Fibroblast of lung (primary cell): Measurements from ENCODE around the gene HEPN1. TPM values are rescaled to one million over a fixed set of nuclear protein-coding genes. Genes with fewer than 3 reads are reported as not detected.

Experiments
- DNase-seq, 2 donors: peaks; one replicate each; pipeline versions ENCODE4 v3.0.0 to v3.0.0-alpha.2; 2010; ENCODE audit warnings: low read depth in 2 of 2
- H2AFZ ChIP-seq: 2 replicates; pipeline ENCODE4 v1.5.1; 2012; ENCODE audit warnings: low read length, control low read depth, inconsistent platforms
- H3K27ac ChIP-seq: 2 replicates; pipeline ENCODE4 v1.5.1; 2011; ENCODE audit warnings: low read length, control low read depth; ENCODE audit not compliant: insufficient read depth
- H3K27me3 ChIP-seq: 2 replicates; pipeline ENCODE4 v1.5.1; 2011; ENCODE audit warnings: mild to moderate bottlenecking, low read length; ENCODE audit not compliant: control insufficient read depth, insufficient read depth
- H3K36me3 ChIP-seq: 2 replicates; pipeline ENCODE4 v1.5.1; 2011; ENCODE audit warnings: low read length; ENCODE audit not compliant: control insufficient read depth, insufficient read depth
- H3K4me1 ChIP-seq: 2 replicates; pipeline ENCODE4 v1.5.1; 2011; ENCODE audit warnings: low read length; ENCODE audit not compliant: control insufficient read depth, insufficient read depth; ENCODE audit errors: extremely low read depth
- H3K4me2 ChIP-seq: 2 replicates; pipeline ENCODE4 v1.5.1; 2011; ENCODE audit warnings: low read length, control low read depth; ENCODE audit not compliant: insufficient read depth; ENCODE audit errors: extremely low read depth
- H3K4me3 ChIP-seq, 4 experiments: fragments of 200-600 bp in 1 of 4; sonication (generic) in 1 of 4; replicated peaks in 1 of 4; 2 replicates each; pipeline ENCODE4 v1.5.1; 2011 to 2016; ENCODE audit warnings: low read length in 4 of 4, low read depth in 3 of 4, mild to moderate bottlenecking in 3 of 4, control low read depth in 2 of 4, inconsistent platforms in 1 of 4, mixed read lengths in 1 of 4; ENCODE audit not compliant: insufficient read depth in 1 of 4; ENCODE audit errors: control extremely low read depth in 1 of 4
- H3K79me2 ChIP-seq: 2 replicates; pipeline ENCODE4 v1.5.1; 2012; ENCODE audit warnings: mild to moderate bottlenecking, low read length, inconsistent platforms; ENCODE audit not compliant: control insufficient read depth, insufficient read depth
- H3K9ac ChIP-seq: 2 replicates; pipeline ENCODE4 v1.5.1; 2011; ENCODE audit warnings: mild to moderate bottlenecking, low read length, control low read depth; ENCODE audit not compliant: insufficient read depth
- H3K9me3 ChIP-seq: 2 replicates; pipeline ENCODE4 v1.5.1; 2012; ENCODE audit warnings: low read depth, low read length; ENCODE audit not compliant: control insufficient read depth, insufficient read depth
- H4K20me1 ChIP-seq: 2 replicates; pipeline ENCODE4 v1.5.1; 2011; ENCODE audit warnings: low read length; ENCODE audit not compliant: control insufficient read depth, insufficient read depth; ENCODE audit errors: extremely low read depth
- CTCF ChIP-seq, 2 donors: IDR thresholded peaks in 1 of 2; conservative IDR thresholded peaks in 1 of 2; 1 replicate in 1 of 2; 2 replicates in 1 of 2; pipeline ENCODE4 v1.5.1; 2011 to 2012; ENCODE audit warnings: low read length in 2 of 2, control low read depth in 1 of 2, inconsistent platforms in 1 of 2, low read depth in 1 of 2, mild to moderate bottlenecking in 1 of 2
- EZH2 ChIP-seq: IDR thresholded peaks from 2 replicates; pipeline ENCODE4 v1.5.1; 2012; ENCODE audit warnings: low read length, control low read depth, mild to moderate bottlenecking; ENCODE audit errors: missing control alignments
- polyA plus RNA-seq, 2 donors: library from polyadenylated mRNA; depleted of rRNA in 1 of 2; stranded (reverse) in 1 of 2; unstranded in 1 of 2; fragments of >200 nt; gene quantifications; 2 replicates each; pipeline ENCODE4 v1.2.1, GENCODE V29; 2011 to 2012; ENCODE audit warnings: missing spikeins in 1 of 2
- total RNA-seq: library from RNA; depleted of rRNA; stranded (reverse); fragments of >200 nt; gene quantifications from 2 replicates; pipeline ENCODE4 v1.2.1, GENCODE V29; 2014

HEPN1 gene
- total and polyA plus RNA-seq, 2 donors (not counting 1 experiment from before 2014, with no cell fraction given) = not detected

DNA sequence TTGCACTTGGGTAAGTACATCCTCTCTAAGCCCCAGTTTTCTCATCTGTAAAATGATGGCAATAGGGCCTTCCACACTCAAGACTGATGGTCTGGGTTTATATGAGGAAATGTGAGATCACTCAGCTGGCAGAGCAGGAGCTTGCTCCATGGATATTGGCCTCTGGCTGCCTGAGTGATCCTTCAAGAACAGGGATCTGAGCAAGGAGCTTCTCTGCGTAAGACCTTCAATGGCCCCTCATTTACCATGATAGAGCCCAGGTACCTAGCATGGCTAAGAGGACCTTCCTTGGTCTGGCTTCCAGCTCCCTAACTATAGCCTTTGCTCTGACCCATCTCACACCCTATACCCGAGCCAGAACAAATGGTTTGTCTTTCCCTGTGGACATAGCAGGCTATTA lies 26.9 kb upstream of the HEPN1 start:
- Histone ChIP-seq H3K9ac (no peak overlapping the region), H2AFZ (no peak overlapping the region), H4K20me1 (no peaks in the 10 kb centered on the region), H3K36me3 (no peaks in the 10 kb centered on the region), H3K27me3 (no peaks in the 10 kb centered on the region), H3K79me2 (no peaks in the 10 kb centered on the region), H3K27ac (no peak overlapping the region), H3K9me3 (no peaks in the 10 kb centered on the region), H3K4me2 (no peak overlapping the region), H3K4me1 (peaks cover 8% of the 10 kb centered on the region), H3K4me3 (no peak overlapping the region)
- no peak for DNase-seq
- TF ChIP-seq CTCF (conservative IDR thresholded peaks at IDR 0.05 in 1 of 2, IDR thresholded peaks at IDR 0.05 in 1 of 2; ENCODE audit: low read depth in 1 of 2, low read length in 2 of 2) = no peak
- no peak for TF ChIP-seq EZH2

DNA sequence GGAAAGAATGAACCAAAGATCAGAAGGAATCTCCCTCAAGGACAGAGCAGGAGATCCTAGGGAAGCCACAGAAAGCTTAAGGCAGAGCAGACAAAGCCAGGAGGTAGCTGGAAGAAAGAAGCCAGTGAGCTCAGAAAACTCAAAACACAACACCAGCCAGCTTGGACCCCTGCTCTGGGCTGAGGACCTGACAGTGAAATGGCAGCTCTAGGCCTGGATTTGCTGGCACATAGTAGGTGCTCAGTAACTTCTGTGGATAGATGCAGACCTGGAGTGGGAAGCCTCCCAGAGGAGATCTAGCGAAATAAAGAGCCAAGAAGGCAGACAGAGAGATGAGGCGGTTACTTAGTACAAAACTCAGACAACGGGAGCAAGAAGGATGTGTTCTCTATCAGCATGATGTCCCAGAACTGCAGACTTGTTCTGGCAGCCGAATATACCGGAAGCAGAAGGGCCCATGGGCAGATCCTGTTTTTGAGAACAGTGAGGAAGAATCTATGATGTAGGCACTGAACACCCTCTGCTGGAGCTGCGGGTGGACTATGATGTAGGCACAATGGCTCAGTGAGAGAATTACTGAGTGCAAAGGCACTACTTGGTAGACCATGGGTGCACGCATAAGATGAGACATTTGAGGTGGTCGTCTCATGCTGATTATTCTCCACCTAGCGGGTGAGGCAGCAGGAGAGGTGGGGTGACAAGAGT lies 26.1 kb upstream of the HEPN1 start:
- Histone ChIP-seq H3K79me2 (no peaks in the 10 kb centered on the region), H3K4me1 (peaks cover 15% of the 10 kb centered on the region), H4K20me1 (no peaks in the 10 kb centered on the region), H3K27ac (no peak overlapping the region), H3K36me3 (no peaks in the 10 kb centered on the region), H3K4me3 (no peak overlapping the region), H3K27me3 (no peaks in the 10 kb centered on the region), H3K9me3 (no peaks in the 10 kb centered on the region), H3K4me2 (no peak overlapping the region), H2AFZ (no peak overlapping the region), H3K9ac (no peak overlapping the region)
- DNase-seq = no peak
- TF ChIP-seq CTCF (conservative IDR thresholded peaks at IDR 0.05 in 1 of 2, IDR thresholded peaks at IDR 0.05 in 1 of 2; ENCODE audit: low read depth in 1 of 2, low read length in 2 of 2) (no peak), EZH2 (no peak)

GRCh38 chr11:124893781-124894401 lies 25.2 kb upstream of the HEPN1 start:
- no peaks in the 10 kb centered on the region for H3K27me3 ChIP-seq
- H3K27ac ChIP-seq = no peak overlapping the region
- no peak overlapping the region for H2AFZ ChIP-seq
- no peak overlapping the region for H3K4me3 ChIP-seq
- H3K4me2 ChIP-seq = no peak overlapping the region
- DNase-seq = no peak
- H3K9me3 ChIP-seq = no peaks in the 10 kb centered on the region
- H3K79me2 ChIP-seq = no peaks in the 10 kb centered on the region
- TF ChIP-seq CTCF (conservative IDR thresholded peaks at IDR 0.05 in 1 of 2, IDR thresholded peaks at IDR 0.05 in 1 of 2; ENCODE audit: low read depth in 1 of 2, low read length in 2 of 2) = no peak
- TF ChIP-seq EZH2 = no peak
- H3K36me3 ChIP-seq = no peaks in the 10 kb centered on the region
- H3K9ac ChIP-seq = no peak overlapping the region
- no peaks in the 10 kb centered on the region for H4K20me1 ChIP-seq
- peaks cover 23% of the 10 kb centered on the region for H3K4me1 ChIP-seq
